GM13976 (cell line): ENCODE measurements around the gene CPOX.
A peak's percentile ranks its signal among the peaks of the same experiment; 100 is the strongest.

Experiments used
- DNase-seq: peaks from one replicate; pipeline ENCODE4 v3.0.0; 2012; ENCODE audit warnings: low spot score
- CTCF ChIP-seq: IDR thresholded peaks from 2 replicates; pipeline ENCODE4 v1.5.1; 2012; ENCODE audit warnings: borderline replicate concordance, mild to moderate bottlenecking; ENCODE audit not compliant: insufficient read depth; ENCODE audit errors: extremely low read depth, missing control alignments, control extremely low read depth
- in situ Hi-C: fragments of 300-500 bp; cut with MboI; formaldehyde crosslinking; loops from one replicate; pipeline ENCODE4 v1.12.0; 2022; ENCODE audit warnings: low sequenced_read_pairs, mixed read lengths, inconsistent platforms; ENCODE audit not compliant: unreplicated experiment

Gene CPOX

GRCh38 chr3:98532709-98533571 is 60.5 kb downstream of the CPOX start:
- DNase-seq: no peak
- TF ChIP-seq CTCF: no peak
- in situ Hi-C loops: no loop called here

GRCh38 chr3:98532275-98532637 is 61.2 kb downstream of the CPOX start:
- TF ChIP-seq CTCF: no peak
- DNase-seq: no peak
- in situ Hi-C loops: no loop called here

- no peak for TF ChIP-seq CTCF
- DNase-seq: peak; percentile 24
- in situ Hi-C loops: no loop called here
Observed at GRCh38 chr3:98531622-98532274, 61.7 kb downstream of the CPOX start, which contains the start of gene GPR15. GPR15 (plus strand) TSS chr3:98531978; CDS start chr3:98532034, 56 bp downstream.

GRCh38 chr3:98530676-98531075 is 62.7 kb downstream of the CPOX start:
- in situ Hi-C loops: no loop called here
- no peak for DNase-seq
- no peak for TF ChIP-seq CTCF

GRCh38 chr3:98529856-98530459 is 63.5 kb downstream of the CPOX start:
- in situ Hi-C loops: no loop called here
- no peak for TF ChIP-seq CTCF
- DNase-seq: no peak
